Activated CD4-positive, CD25-positive, alpha-beta regulatory T cell treated with anti-CD3 and anti-CD28 coated beads, Interleukin-2, amount 50 U/mL, for 72 hours (primary cell): ENCODE measurements around the gene LIMS1.
A peak's percentile ranks its signal among the peaks of the same experiment; 100 is the strongest.
"Not testable (repeated sequence)": the region's sequence is repeated elsewhere in the genome, so short reads cannot be mapped to it uniquely, and the experiment has no call there.

Experiments
- DNase-seq: peaks from one replicate; pipeline ENCODE4 v3.0.0; 2021

Gene LIMS1

DNA sequence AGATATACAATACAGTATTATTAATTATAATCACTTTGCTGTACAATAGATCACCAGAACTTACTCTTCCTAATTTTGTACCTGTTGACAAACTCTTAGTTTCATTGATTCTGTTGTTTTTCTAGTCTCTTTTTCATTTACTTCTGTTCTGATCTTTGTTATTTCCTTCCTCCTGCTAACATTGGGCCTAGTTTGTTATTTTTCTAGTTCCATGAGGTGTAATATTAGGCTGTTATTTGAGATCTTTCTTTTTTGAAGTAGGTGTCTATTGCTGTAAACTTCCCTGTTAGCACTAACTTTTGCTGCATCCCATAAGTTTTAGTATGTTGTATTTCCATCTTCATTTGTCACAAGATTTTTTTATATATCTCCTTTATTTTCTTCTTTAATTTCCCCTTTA, 55.1 kb downstream of the LIMS1 start:
- DNase-seq = no peak

DNA sequence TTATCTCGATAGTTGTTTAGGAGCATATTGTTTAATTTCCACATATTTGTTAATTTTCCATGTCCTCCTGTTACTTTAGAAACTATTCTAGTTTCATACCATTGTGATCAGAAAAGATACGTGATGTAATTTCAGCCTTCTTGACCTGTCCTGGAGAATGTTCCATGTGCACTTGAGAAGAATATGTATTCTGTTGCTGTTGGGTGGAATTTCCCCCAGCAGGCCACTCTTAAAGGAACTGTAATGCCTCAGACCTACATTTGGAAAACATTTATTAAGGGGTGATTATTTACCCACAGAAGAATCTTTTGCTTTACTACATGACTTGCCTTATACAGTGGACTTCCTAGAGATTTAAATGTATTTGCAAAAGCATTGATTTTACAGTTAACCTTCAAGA, 55.5 kb downstream of the LIMS1 start:
- no peak for DNase-seq

DNA sequence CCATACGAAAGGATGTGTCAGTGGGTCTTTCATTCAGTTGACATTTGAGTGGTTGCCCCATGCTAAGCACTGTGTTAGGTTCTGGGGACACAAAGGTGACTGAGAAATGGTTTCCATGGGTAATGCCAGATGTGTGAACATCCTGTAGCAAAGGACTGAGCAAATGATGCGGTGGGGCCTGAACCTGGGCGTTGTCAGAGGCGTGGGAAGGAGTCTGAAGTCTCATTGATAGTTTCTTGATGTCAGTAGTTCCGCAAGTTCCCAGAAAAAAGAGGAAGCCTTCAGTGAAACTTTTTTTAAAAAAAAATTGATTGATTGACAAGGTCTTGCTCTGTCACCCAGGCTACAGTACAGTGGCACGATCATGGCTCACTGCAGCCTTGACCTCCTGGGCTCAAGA, 56.9 kb downstream of the LIMS1 start:
- no peak for DNase-seq

DNA sequence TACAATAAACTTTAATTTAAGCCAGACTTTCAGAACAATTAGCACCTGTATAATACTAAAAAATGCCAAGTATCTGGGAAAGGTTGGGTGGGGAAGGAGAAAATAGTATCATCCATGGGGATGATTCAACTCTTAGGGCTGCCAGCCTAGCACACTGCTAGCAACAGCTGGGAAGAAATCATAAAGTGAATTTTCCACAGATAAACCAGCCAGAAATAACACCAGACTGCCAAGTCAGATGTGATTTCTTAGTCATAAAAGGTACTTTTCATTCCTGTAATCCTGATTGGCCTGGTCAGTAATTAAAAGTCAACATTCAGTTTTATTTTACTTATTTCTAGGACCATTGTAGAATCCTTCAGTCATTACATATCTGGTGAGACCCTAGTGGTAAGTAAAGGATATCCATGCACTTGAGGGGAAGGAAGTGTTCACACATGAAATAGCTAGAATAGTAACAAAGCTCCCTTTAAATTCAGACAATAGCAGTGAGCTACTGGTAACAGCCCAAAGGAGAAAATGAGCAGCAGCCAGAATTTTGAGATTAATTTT, 59.4 kb downstream of the LIMS1 start:
- DNase-seq = no peak

DNA sequence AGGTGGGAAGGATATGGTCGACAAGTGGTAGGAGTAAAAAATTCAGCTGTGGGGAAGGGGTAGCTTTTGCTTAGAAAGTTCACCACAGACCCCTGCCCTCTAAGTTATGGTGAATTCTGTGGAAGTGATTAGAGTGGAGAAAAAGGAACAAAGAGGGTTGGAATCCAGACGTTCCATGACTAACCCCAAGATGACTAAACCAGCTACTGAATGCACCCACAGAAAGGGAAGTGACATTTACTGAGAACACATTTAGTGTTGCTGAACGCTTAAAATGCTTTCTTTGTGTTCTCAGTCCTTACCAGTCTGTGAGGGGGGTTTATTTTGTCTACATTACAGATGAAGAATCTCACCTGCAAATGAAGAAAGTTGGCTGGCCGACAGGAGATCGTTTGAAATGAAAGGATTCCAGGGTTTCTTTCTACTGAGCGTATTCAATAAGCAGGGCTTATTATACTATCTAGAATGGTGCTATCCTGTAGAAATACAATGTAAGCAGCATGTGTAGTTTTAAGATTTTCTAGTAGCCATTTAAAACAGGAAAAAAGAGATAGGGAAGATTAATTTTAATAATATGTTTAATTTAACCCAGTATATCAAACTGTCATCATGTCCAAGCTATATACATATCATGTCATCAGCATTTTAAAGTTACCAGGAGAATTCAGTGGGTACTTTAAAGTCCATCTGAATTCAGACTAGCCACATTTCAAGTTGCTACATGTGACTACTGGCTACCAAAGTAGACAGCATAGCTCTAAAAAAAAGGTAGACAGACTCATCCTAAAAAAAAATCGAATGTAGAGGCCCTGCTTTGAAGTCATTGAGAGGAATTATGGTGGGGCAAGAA, 60.1 kb downstream of the LIMS1 start:
- DNase-seq = no peak

DNA sequence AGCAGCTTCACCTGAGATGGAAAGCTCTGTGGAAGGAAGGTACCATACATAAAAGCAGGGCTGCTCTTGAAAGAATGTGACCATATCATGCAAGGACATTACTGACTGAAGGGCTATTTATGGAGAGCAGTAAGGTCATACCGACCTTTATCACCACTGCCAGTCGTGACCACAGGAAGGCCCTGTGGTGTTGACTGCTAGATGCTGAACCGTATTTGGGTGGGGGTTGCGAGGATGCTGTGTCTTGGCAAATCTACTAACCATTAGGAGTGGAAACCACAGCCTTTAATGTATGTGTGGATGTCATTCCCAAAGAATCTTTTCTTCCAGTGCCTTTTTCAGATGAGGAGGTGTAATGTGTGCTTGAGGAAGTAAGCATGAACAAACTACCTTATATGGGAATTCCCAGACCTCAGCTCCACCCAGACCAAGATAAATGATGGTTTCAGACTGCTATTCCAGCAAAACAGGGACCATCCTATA, 60.8 kb downstream of the LIMS1 start:
- DNase-seq = no peak

DNA sequence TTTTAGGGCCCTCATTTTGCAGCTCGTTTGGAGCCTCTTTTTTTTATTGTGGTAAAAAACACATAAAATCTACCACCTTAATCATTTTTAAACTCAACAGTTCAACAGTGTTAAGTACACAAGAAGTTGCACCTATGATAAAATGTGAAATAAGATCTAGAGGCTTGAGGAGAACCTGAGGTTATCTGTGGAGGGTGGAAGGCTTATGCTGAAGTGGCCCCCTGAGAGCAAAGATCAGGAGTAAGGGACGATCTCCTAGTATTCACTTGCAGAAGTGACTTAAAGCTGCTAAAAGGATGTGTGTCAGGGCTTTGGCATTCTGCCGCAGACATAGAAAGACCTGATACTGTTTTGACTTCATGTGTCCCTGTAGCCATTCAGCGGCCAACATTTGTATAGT, 61.5 kb downstream of the LIMS1 start:
- not testable (repeated sequence) for DNase-seq

DNA sequence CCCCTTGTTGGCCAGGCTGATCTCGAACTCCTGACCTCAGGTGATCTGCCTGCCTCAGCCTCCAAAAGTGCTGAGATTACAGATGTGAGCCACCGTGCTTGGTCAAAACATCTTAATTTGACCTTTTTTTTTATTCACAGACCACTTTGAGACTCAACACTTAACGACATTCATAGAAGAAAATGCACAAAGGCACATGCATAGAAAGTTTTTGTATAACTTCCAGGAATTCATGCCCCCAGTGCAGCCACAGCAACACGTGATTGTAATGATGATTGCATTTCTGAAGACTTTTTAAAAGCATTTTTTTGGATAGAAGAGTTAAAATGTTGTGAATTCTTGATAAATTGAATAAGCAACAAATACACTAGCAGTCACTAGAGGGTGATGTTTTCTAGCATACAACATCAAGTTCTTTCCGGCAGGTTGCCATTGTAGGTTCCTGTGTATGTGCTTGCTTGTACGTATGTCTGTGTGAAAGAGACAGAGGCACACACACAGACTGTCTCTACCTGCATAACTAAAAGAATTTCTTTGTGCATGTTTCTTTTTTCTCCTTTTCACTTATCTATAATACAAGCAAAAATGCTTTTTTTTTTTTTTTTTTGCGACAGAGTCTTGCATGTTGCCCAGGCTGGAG, 63.0 kb downstream of the LIMS1 start:
- DNase-seq = not testable (repeated sequence)

DNA sequence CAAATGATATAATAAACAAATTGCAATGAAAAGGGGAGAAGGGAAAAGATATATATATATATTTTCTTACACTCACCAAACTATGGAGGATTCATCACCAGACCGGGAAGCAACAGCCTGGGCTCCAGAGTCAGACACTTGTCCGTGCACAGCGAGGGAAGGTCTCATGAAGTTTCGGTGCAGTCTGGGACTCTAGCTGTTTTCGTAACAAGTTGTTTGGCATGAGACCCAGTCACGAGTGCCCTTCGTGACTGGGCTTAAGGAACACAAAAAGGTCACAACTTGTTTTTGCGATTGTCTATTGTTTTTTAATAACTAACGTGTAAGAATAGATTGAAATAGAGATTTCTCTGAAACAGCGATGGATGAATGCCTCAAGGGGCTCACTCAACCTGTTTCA, 66.9 kb downstream of the LIMS1 start:
- not testable (repeated sequence) for DNase-seq

DNA sequence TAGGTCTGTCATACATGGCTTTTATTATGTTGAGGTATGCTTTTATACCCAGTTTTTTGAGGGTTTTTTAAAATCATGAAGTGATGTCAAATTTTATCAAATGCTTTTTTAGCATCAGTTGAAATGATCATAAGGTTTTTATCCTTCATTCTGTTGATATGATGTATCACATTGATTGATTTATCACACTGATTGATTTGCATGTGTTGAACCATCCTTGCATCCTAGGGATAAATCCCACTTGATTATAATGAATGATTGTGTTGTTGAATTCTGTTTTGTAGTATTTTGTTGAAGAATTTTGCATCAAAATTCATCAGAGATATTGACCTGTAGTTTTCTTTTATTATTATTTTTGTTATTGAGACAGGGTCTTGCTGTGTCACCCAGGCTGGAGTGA, 68.2 kb downstream of the LIMS1 start:
- no peak for DNase-seq

DNA sequence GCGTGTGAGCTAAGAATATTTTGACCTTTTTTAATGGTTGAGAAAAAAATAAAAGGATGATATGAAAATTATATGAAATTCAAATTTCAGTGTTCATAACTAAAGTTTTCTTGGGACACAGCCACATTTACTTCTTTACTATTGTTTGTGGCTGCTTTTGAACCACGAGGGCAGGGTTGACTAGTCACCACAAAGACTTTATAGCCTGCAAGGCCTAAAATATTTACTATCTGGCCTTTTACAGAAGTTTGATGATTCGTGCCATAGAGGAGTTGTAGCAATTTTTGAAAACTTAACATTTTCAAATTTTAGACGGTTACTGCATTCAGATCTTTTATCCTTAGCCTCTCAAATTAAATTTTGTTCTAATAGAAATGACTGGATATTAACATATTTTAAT, 69.9 kb downstream of the LIMS1 start:
- DNase-seq = no peak

DNA sequence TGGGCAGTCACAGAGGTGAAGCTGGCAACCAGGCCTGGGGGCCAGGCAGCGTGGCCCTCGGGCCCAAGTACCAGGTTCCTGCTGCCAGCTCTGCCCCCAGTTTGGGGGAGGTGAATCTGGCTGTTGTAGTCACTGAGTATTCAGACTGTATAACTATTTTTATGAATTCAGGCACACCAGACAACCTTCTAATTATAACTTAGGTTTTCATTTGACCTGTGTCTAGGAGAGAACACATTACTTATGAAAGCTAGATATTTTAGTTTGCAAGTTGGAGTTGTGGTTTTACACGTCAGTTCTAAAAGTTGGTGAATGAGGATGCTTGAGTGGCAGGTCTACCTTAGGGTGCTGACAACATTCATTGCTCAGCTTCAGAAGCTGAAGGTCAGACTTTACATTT, 71.7 kb downstream of the LIMS1 start:
- DNase-seq = no peak

DNA sequence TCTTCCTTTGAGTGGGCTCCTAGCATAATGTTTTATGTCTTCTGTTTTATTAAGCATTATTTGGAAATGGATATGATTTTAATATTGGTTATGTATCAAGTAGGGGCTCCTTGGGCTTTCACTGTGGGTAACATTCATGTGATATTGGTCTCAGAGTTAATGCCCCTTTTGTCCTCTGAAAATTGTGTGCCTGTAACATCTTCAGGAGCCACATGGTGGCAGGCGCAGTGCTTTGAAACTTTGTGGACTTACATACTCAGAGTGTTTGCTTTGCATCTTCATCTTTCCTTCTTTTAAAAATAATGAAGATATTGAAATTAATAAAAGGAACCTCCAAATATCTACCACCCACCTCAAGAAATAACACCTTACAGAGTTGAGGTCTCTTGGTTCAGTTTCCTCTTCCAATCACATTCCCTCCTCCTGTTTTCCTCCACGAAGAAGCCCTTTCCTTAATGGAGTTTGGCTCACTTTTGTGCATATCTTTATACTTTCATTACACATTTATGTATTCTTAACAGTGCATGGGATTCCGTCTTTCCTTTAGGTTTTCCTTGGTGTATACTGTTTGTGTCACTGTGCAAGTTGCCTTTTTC, 73.5 kb downstream of the LIMS1 start:
- no peak for DNase-seq

DNA sequence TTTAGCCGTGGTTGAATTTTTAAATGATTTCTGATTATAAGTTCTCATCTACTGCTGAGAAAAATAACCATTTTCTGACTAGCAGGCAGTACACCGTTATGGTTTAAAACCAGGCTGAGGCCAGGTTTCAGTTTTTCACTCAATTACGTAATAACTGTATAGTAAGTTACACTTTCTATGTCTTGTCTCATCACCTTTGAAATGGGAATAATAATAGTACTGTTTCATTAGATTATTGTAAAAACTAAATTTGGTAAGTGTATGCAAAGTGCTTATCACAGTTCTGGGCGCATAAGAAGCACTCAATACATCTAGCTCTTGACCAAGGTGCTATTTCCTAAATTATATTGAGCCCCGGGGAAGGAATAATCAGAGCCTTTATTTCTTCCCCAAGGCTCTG, 76.8 kb downstream of the LIMS1 start:
- no peak for DNase-seq

DNA sequence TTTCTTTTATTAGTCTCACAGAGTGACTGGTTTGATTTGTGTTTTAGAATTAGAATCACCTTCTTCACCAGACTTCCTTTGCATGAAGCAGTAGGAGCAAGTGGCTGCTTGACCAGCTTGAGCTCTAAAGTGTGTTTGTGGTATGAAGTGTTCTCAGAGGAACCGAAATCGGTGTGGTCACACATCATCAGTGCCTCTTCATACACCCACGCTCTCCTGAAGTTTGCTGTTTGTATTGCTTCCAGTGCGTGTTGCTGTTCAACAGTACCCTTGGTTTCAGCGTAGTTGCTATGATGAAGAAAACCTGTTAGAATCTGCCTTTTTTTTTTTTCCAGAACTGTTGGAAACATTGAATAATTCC, 77.9 kb downstream of the LIMS1 start:
- no peak for DNase-seq

DNA sequence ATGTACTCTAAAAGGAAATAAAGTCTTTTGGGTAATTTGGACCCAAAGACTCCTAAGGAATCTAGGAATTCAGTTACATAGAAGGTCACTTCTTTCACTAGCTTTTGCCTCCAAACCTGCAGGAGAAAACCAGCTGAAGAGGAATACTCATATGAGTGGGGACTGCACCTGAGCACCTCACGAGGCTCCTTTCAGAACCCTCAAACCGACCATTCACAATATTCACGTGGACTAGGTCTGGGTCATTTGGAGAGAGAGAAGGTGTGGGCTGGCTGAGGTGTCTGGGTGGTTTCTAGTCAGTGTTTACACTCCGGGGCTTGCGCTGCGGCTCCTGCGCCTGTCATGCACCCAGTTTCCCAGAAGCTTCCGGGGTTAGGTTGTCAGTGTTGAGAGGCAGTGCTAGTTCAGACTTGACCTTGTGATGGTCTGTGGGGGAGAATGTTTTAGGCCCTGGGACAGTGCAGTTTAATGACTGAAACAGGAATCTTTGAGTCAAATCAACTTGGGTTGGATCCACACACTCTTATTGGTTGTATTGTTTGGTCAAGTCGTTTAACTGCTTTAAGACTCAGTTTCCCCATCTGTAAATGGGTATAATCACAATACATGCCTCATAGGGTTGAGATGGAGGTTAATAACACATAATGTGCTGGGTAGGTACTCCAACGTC, 78.4 kb downstream of the LIMS1 start:
- DNase-seq = peak; percentile 59

DNA sequence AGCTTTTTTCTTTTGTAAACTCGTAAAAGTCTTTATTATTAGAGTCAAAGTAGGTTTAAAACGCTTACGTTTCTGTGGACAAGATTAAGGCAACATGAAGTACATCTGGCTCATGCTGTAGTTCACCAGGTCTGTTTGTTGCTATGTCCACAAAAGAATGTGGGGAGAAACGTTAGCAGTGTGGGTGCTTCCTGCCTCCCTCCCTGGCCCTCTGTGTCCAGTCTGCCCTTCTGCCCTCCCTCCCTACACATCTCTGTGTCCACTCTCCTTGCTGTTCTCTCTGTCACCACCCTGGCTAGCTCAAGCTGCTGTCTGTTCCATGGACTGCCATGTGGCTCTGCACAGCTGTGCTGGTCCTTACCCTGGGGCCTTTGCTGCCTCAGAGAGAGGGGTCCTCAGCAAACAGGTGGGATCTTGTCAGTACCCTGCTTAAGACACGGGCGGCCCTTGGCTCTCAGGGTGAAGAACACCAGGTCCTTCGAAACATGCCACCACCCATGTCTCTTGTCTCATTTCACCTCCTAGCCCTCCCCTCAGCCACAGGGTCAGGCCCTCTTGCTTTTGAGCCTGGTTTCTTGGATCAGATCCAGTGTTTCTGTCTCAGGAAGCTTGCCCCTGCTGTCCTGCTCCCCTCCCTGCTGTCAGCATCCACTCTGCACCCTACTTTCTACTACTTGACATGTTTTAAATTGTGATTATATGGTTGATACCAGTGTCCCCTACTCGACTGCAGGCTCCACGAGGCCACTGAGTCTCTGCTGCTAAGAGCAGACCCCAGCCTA, 79.2 kb downstream of the LIMS1 start:
- no peak for DNase-seq

DNA sequence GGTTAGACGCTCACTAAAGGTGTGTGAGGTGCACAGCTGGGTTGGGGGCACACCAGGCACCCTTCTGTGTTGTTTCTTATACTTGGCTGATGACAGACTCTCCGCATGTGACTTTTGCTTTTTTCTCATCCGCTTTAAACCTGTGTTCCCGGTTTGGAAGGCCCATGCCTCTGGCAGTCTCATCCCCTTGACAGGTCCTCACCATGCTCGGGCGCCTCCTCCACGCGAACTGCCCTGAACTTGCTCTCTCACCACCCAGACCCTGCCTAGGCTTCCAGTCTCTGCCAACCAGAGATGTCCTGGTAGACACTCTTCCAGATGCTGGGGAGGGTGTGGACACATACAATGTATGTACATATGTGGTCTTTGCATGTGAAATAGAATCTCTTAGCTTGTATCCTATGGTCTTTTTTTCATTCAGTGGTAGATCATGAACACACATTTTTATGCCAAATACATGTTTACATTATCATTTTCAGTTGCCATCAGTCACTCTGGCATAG, 79.8 kb downstream of the LIMS1 start:
- no peak for DNase-seq

DNA sequence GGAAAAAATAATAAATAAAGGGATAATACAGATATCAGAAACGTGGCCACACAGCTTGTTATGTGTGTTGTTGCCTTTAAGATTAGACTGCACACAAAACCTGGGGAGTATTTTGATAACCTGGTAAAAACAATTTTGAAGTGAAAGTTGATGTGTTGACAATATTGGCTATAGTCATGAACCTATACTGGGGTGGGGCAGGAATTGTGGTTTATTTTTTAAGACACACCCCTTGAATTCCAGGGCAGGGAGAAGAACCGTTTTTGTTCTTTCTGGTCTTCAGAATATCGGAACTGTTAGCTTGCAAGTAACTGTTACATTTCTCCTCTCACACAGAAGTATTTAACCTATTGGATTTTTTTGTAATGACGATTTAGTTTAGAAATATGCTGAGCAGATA, 80.4 kb downstream of the LIMS1 start:
- no peak for DNase-seq

DNA sequence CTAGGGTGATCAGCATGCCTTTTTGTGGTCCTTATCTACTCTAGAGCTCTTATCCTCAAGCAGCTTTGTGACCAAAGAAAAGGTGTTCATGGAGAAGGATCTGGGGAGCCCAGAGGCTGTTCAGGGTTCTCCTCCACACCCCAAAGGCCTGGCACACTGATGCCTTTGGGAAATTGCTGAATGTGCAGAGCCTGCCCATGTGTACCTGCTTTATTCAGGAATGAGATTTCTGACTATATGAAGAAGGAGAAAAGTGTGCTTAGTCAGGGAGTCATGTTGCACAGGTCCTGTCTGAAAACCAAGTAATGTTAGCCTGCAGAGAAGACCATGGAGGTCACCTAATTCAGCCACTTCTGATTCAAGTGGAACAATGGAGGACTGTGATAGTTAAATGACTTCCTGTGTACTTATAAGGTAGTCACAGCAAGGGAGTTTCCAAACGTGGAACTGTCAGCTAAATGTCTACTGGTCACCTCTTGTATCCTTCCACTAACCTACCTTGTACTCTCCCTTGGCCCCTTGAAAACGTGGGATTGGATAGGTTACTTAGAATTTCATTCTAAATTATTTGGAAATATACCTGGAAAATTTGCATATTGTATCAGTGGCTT, 81.3 kb downstream of the LIMS1 start:
- DNase-seq = no peak

DNA sequence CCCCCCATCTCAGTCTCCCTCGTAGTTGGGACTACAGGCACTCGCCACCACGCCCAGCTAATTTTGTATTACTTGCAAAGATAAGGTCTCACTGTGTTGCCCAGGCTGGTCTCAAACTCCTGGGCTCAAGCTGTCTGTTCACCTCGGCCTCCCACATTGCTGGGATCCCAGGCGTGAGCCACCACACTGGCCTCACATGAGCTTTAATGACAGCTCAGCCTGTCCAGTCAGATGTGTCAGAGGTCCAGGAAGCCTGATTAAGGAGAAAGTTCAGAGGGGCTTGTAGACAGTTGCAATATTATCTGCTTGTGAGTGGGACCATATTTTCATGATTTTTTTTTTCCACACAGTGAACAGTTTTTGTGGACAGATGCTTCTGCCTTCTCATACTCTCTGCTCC, 82.0 kb downstream of the LIMS1 start:
- no peak for DNase-seq

DNA sequence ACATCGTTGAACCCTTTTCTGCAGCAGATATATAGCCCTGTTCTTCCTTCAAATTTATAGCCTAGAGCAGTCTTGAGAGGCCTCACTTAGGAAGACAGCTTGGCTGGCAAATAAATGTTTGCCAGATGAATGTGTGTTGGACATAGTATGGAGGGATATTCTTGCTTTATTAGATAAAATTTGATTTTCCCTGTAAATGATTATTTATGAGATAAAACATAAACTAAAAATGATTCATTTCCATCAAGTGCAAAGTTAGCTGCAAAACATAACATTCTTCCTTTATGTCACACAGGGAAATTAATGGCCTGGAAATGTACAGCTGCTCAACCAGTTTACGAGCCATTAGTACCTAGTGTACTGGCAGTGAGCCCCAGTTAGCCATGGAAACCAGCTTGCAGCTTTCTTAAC, 82.5 kb downstream of the LIMS1 start:
- no peak for DNase-seq
